Left kidney (tissue), 2 donors: ENCODE measurements around the gene SLC6A4. TPM values are rescaled to one million over a fixed set of nuclear protein-coding genes. Genes with fewer than 3 reads are reported as not detected.
"Not testable (repeated sequence)": the region's sequence is repeated elsewhere in the genome, so short reads cannot be mapped to it uniquely, and the experiment has no call there.

Experiments used
- DNase-seq: peaks from one replicate; pipeline ENCODE4 v3.0.0-alpha.2; 2013
- polyA plus RNA-seq: library from polyadenylated mRNA; unstranded; fragments of 120-200 nt; gene quantifications from one replicate; pipeline ENCODE4 v1.2.1, GENCODE V29; 2013; ENCODE audit not compliant: insufficient read length

SLC6A4 gene
- polyA plus RNA-seq, 1 donor: 0.62 TPM

DNA sequence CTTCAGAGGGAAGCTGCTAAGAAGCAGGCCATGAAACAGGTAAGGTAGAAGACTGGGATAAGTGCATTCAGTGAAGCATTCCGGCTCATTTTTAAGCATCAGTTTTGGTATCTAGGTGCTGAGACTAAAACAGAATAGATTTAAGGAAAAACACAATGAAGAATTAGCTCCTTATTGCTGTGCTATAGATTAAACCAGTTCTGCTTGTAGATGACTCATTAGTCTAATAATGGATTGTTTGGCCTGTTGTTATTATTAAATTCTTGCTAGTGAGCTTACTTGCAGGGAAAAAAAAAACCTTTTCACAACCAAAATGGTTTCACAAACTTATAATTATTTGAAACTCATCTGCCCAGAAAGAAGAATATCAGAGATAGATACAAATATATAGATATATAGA is 62.9 kb downstream of the SLC6A4 start:
- no peak for DNase-seq

DNA sequence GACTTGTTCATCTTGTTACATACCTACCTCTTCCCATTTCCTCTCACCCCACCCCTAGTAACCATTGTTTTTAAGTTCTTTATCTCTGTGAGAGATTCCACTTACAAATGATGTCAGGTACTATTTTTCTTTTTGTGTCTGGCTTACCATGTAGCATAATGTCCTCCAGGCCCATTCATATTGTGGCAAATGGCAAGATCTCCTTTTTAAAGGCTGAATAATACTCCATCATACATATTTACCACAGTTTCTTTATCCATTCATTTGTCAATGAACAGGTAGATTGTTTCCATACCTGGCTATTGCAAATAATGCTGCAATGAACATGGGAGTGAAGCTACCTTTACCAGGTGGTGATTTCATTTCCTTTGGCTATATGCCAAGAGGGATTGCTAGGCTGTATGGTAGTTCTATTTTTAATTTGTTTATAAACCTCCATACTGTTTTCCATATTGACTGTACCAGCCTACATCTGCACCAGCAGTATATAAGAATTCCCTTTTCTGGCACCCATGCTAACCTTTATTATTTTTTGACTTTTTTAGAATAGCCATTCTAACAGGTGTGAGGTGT is 65.0 kb downstream of the SLC6A4 start:
- DNase-seq: no peak

GRCh38 chr17:30165960-30166359 is 69.5 kb downstream of the SLC6A4 start:
- DNase-seq: no peak

DNA sequence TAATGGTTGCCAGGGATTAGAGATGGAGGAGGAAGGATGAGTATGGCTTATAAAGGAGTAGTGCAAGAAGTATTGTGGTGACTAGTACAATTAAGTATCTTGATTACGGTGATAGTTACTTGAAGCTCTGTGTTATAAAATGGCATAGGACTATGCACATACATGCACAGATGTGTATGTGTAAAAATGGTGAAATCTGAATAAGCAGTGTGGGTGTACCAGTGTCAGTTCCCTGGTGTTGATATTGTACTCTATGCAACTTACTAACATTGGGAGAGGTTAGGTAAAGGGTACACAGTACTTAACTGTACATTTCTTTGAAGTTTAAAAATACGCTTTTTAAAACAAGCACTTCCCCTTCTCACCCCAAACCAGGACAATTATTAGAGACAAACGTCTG is 70.3 kb downstream of the SLC6A4 start:
- DNase-seq: no peak

DNA sequence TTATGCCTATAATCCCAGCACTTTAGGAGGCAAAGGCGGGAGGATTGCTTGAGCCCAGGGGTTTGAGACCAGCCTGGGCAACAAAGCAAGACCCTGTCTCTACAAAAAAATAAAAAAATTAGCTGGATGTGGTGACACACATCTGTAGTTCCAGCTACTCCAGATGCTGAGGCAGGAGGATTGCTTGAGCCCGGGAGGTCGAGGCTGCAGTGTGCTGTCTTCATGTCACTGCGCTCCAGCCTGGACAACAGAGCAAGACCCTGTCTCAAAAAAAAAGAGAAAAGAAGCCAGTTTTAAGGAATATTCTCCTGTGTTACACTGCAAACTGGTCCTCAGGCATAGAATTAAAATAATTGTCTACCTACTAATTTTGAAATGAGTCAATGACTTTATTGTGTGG is 71.0 kb downstream of the SLC6A4 start:
- no peak for DNase-seq

DNA sequence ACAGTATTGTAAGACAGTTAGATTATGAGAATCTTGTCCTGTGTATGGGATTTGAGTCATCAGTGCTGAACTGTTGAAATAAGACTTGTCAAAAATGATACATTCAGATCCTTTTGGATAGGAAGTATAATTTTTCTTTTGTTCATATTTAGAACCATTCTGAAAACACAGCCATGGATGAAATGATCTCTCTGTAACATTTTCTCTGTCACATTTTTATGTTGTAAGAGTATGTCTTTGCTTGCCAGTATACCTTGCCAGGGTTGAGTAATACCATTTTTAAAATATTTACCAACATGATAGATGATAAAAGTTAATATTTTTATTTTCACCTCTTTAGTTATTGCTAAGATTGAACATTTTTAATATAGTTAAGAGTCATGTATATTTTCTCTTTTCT is 73.9 kb downstream of the SLC6A4 start:
- no peak for DNase-seq

DNA sequence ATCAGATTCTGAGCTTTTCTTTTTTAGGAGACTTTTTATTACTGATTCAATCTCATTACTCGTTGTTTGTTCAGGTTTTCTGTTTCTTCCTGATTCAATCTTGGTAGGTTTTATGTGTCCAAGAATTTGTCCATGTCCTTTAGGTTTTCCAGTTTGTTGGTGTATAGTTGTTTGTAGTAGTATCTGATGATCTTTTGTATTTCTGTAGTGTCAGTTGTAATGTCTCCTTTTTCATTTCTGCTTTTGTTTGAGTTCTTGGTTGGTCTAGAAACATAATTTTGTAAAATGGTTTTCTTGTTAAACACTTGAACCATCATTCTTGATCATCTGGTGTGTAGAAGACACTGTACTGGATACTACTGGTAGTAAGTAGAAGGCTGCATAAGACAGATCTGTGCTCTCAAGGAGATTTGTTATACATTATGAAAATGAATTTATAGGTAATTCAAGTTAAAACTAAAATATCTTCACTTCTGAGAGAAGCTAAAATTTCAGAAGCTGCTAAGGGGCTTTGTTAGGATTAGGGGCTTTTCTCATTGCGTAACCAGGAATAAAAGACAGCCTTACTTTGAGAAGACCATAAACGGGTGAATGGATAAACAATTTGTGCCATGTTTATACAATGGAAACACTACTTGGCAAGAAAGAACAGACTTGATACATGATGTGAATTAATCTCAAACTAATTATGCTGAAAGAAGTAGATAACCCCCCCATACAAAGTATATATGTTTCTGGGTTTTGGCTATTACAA is 74.9 kb downstream of the SLC6A4 start:
- DNase-seq: no peak

GRCh38 chr17:30158896-30159625 is 76.4 kb downstream of the SLC6A4 start:
- no peak for DNase-seq

DNA sequence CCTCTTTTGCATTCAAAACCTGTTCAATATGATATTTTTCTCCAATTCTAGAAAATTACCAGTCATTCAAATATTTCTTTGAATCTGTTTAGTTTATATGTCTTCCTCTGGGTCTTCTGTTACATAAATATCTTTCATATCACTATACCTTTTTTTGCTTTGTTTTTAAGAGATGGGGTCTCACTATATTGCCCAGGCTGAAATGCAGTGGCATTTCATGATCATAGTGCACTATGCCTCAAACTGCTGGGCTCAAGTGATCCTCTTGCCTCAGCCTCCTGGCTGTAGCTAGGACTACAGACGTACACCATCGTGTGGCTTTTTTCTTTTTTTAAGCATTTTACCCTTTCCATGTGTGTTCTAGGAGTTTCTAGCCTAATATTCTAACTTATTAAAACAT is 80.1 kb downstream of the SLC6A4 start:
- DNase-seq: no peak

DNA sequence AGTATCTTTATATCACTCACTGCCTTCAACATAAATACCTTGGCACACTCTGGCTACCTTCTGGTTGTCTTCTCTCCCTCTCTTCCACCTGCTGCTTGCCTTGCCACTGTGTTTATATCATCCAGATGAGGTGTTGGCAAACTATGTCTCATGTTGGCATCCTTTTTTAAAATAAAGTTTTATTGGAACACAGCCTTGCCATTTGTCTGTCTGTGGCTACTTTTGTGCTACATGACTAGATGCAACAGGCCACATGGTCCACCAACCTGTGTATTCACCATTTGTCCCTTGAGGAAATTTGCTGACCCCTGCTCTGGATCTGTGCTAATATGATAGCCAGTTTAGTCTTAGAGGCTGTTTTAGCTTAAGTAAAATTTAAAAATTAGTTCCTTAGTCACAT is 82.0 kb downstream of the SLC6A4 start:
- DNase-seq: no peak

GRCh38 chr17:30151471-30151870 is 84.0 kb downstream of the SLC6A4 start:
- no peak for DNase-seq

DNA sequence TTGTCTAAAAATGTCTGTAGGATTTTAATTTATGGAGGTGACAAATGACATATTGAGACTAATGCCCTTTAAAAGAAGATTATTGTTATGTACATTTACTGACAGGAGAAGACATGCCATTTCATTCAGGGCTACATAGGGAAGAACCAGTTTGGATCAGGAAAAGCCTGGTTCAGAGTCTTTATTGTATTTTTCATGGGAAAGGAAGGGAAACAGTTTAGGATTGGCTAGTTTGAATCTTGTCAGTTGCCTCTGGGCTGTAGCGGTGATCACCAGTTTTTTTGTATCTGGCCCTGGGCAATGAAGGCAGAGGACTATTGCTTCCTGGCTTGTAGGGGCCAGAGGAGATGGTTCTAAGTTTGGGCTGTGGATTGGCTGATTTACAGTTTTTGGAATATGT is 87.1 kb downstream of the SLC6A4 start:
- no peak for DNase-seq

DNA sequence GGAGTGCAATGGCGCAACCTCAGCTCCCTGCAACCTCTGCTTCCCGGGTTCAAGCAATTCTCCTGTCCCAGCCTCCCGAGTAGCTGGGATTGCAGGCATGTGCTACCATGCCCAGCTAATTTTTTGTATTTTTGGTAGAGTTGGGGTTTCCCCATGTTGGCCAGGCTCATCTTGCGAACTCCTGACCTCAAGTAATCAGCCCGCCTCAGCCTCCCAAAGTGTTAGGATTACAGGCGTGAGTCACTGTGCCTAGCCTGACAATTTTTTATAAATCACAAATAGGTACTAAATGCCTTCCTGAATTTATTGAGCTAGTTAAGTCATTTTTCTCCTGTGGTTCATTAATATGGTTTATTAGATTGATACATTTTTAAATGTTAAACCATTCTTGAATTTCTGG is 87.6 kb downstream of the SLC6A4 start:
- not testable (repeated sequence) for DNase-seq

Other genes with a start within 250 kb of the SLC6A4 start
- gene NSRP1, start 118.9 kb downstream of the SLC6A4 start, polyA plus RNA-seq: 47.6 TPM
- gene BLMH, start 56.2 kb upstream of the SLC6A4 start, polyA plus RNA-seq: 100 TPM
- 0.78 TPM for gene TMIGD1, start 98.4 kb upstream of the SLC6A4 start, polyA plus RNA-seq
- 96.0 TPM for gene CPD, start 143.2 kb upstream of the SLC6A4 start, polyA plus RNA-seq
- gene GOSR1, start 241.7 kb upstream of the SLC6A4 start, polyA plus RNA-seq: 64.8 TPM